ENCODE results near the gene CYP46A1.

DNA sequence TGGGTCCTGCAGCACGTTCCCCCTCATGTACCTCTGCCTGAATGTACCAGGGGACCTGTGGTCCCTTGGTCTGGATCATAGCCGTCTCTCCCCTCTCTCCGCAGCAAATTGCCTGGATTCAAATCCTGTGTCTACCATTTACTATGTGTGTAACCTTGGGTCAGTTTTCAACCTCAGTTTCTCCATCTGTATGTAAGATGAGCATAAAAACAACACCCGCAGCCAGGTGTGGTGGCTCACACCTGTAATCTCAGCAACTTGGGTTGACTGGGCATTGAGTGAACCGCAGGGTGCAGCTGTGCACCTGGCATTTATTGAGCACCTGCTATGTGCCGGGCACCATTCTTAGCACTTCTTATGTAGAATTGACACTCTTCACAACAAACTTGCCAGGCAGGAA is 14.1 kb downstream of the CYP46A1 start:
- TF ChIP-seq, protein P1, sequence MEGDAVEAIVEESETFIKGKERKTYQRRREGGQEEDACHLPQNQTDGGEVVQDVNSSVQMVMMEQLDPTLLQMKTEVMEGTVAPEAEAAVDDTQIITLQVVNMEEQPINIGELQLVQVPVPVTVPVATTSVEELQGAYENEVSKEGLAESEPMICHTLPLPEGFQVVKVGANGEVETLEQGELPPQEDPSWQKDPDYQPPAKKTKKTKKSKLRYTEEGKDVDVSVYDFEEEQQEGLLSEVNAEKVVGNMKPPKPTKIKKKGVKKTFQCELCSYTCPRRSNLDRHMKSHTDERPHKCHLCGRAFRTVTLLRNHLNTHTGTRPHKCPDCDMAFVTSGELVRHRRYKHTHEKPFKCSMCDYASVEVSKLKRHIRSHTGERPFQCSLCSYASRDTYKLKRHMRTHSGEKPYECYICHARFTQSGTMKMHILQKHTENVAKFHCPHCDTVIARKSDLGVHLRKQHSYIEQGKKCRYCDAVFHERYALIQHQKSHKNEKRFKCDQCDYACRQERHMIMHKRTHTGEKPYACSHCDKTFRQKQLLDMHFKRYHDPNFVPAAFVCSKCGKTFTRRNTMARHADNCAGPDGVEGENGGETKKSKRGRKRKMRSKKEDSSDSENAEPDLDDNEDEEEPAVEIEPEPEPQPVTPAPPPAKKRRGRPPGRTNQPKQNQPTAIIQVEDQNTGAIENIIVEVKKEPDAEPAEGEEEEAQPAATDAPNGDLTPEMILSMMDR (IDR thresholded peaks at IDR 0.05): no peak
- no peak for TF ChIP-seq TCF7L2 (IDR thresholded peaks at IDR 0.05; ENCODE audit: low read depth, low read length)
- TF ChIP-seq REST (IDR thresholded peaks at IDR 0.05; ENCODE audit: insufficient read depth in 1 of 2, low read depth in 2 of 2, low read length in 1 of 2): no peak
- no peak for TF ChIP-seq SIN3A (IDR thresholded peaks at IDR 0.05; ENCODE audit: borderline replicate concordance, insufficient read depth, low read depth, low read length)

Measured in Panc1 (cell line).